ENCODE results near the gene FLOT1.

FLOT1 gene

GRCh38 chr6:30686009-30686907 lies 56.2 kb downstream of the FLOT1 start, which contains the start of gene PPP1R18:
PPP1R18 (minus strand) TSS chr6:30686645; CDS start chr6:30686018, 627 bp downstream.
- TF ChIP-seq CTCF (IDR thresholded peaks at IDR 0.05; ENCODE audit: borderline replicate concordance, control extremely low read depth, extremely low read depth, insufficient read depth, missing control alignments): no peak
- in situ Hi-C loops (cut with MboI; ENCODE audit: low sequenced_read_pairs, unreplicated experiment): no loop called here
- peak; percentile 85 for DNase-seq (ENCODE audit: low spot score)

- no peak for DNase-seq (ENCODE audit: low spot score)
- in situ Hi-C loops (cut with MboI; ENCODE audit: low sequenced_read_pairs, unreplicated experiment): no loop called here
- peak; percentile 35 for TF ChIP-seq CTCF (IDR thresholded peaks at IDR 0.05; ENCODE audit: borderline replicate concordance, control extremely low read depth, extremely low read depth, insufficient read depth, missing control alignments)
Measured at GRCh38 chr6:30685157-30686008, 57.1 kb downstream of the FLOT1 start.

- no peak for TF ChIP-seq CTCF (IDR thresholded peaks at IDR 0.05; ENCODE audit: borderline replicate concordance, control extremely low read depth, extremely low read depth, insufficient read depth, missing control alignments)
- in situ Hi-C loops (cut with MboI; ENCODE audit: low sequenced_read_pairs, unreplicated experiment): no loop called here
- peak; percentile 72 for DNase-seq (ENCODE audit: low spot score)
Measured at GRCh38 chr6:30684386-30685156, 57.9 kb downstream of the FLOT1 start.

- TF ChIP-seq CTCF (IDR thresholded peaks at IDR 0.05; ENCODE audit: borderline replicate concordance, control extremely low read depth, extremely low read depth, insufficient read depth, missing control alignments): no peak
- in situ Hi-C loops (cut with MboI; ENCODE audit: low sequenced_read_pairs, unreplicated experiment): no loop called here
- no peak for DNase-seq (ENCODE audit: low spot score)
Measured at GRCh38 chr6:30683980-30684338, 58.5 kb downstream of the FLOT1 start.

DNA sequence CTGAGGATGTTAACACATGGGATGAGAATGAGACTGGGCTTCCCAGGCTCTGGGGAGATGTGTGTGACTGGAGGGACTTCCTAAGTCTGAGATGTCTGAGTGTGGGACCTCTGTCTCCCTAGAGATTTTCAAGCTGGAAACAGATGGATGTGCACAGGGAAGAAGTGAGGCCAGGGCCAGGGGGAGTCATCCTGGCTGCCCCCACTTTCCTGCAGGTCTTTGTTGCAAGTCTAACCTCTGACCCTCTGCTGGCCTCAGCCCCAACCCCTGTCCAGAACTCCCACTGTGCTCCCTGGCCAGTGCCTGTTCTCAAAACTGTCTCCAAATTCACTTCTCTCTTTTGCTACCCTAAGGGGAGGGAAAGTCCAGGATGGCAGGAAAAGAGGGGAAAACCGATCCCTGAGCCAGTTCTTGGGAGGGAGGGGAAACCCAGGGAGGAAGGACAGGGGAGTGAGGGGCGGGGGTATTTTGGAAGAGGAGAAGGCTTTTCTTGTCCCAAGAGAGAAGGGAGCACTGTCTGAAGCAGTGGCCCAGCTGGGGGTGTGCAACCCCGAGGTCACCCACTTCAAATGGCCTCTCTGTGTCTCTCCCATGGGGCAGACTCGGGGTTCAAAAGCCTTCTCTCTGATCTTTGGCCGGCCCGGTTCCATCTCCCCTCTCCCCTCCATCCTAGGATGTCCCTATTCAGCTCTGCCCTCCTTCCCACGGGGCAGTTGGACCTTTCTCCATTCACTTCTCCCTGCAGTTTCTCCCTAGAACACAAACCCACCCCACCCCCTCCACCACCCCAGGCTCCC lies 59.1 kb downstream of the FLOT1 start:
- in situ Hi-C loops (cut with MboI; ENCODE audit: low sequenced_read_pairs, unreplicated experiment): no loop called here
- TF ChIP-seq CTCF (IDR thresholded peaks at IDR 0.05; ENCODE audit: borderline replicate concordance, control extremely low read depth, extremely low read depth, insufficient read depth, missing control alignments): no peak
- no peak for DNase-seq (ENCODE audit: low spot score)
